ENCODE measurements around the gene IDH3A. TPM values are rescaled to one million over a fixed set of nuclear protein-coding genes. Genes with fewer than 3 reads are reported as not detected.

IDH3A gene
- total RNA-seq, 4 donors from 2014 or later, result 102 to 175 (median 118) TPM

DNA sequence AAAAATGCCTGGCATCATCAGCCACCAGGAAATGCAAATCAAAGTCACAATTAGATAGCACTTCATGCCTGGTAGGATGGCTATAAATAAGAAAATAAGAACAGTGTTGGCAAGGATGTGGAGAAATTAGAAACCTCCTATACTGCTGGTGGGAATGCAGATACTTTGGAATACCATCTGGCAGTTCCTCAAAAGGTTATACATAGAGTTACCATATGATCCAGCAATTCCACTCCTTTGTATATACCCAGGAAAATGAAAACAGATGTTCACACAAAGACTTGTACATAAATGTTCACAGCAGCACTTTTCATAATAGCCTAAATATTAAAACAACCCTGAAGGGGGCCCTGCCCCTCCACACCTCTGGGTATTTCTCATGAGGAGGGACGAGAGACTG is 71.6 kb downstream of the IDH3A start:
- Histone ChIP-seq H3K4me1 (peaks cover 0 to 15% (median 2%) of the 10 kb centered on the region in 4 donors), H3K27ac (no peak overlapping the region), H3K4me3 (no peak overlapping the region), H3K27me3 (no peaks in the 10 kb centered on the region), H3K9me3 (no peaks in the 10 kb centered on the region), H3K36me3 (no peaks in the 10 kb centered on the region)
- TF ChIP-seq POLR2A (IDR thresholded peaks at IDR 0.05), result no peak
- TF ChIP-seq, protein P1, sequence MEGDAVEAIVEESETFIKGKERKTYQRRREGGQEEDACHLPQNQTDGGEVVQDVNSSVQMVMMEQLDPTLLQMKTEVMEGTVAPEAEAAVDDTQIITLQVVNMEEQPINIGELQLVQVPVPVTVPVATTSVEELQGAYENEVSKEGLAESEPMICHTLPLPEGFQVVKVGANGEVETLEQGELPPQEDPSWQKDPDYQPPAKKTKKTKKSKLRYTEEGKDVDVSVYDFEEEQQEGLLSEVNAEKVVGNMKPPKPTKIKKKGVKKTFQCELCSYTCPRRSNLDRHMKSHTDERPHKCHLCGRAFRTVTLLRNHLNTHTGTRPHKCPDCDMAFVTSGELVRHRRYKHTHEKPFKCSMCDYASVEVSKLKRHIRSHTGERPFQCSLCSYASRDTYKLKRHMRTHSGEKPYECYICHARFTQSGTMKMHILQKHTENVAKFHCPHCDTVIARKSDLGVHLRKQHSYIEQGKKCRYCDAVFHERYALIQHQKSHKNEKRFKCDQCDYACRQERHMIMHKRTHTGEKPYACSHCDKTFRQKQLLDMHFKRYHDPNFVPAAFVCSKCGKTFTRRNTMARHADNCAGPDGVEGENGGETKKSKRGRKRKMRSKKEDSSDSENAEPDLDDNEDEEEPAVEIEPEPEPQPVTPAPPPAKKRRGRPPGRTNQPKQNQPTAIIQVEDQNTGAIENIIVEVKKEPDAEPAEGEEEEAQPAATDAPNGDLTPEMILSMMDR (IDR thresholded peaks at IDR 0.05), result no peak
- no peak for DNase-seq

Other genes with a start within 250 kb of the IDH3A start
- 10 to 100 TPM; 52.9 to 94.9 (median 72.4) TPM for gene TBC1D2B, start 71.7 kb upstream of the IDH3A start, total RNA-seq
- 1 to 10 TPM; 3.3 to 7.7 (median 4.6) TPM for gene SH2D7, start 56.8 kb upstream of the IDH3A start, total RNA-seq
- 10 to 100 TPM; 17.5 to 70.9 (median 21.0) TPM for gene CIB2, start 17.9 kb upstream of the IDH3A start, total RNA-seq
- gene ACSBG1, start 85.2 kb downstream of the IDH3A start, total RNA-seq, result not detected
- 10 to 100 TPM; 25.6 to 48.9 (median 33.5) TPM for gene DNAJA4, start 115.2 kb downstream of the IDH3A start, total RNA-seq
- gene SKIC8, start 150.2 kb downstream of the IDH3A start, total RNA-seq, result 10 to 100 TPM; 23.7 to 46.2 (median 43.7) TPM
- 1 to 10 TPM in 1 of 4 donors, not detected in 3; 2.1 TPM for gene CRABP1, start 191.0 kb downstream of the IDH3A start, total RNA-seq